HFFc6 (cell line): Measurements from ENCODE around the gene SNRNP48. TPM values are rescaled to one million over a fixed set of nuclear protein-coding genes. Genes with fewer than 3 reads are reported as not detected.

Experiments used
- DNase-seq: peaks from one replicate; pipeline ENCODE4 v3.0.0-alpha.2; 2018
- H3K27ac Mint-ChIP-seq: 2 replicates; pipeline ENCODE4 v1.8.0; 2020; ENCODE audit warnings: mild to moderate bottlenecking, mixed read lengths
- H3K27me3 Mint-ChIP-seq: 2 replicates; pipeline ENCODE4 v1.8.0; 2021; ENCODE audit warnings: mild to moderate bottlenecking, moderate library complexity, mixed read lengths; ENCODE audit not compliant: insufficient read depth
- H3K36me3 Mint-ChIP-seq: 2 replicates; pipeline ENCODE4 v1.8.0; 2021; ENCODE audit warnings: low read depth, mixed read lengths
- H3K4me1 Mint-ChIP-seq: 2 replicates; pipeline ENCODE4 v1.8.0; 2020; ENCODE audit warnings: low read depth, mixed read lengths
- H3K4me3 Mint-ChIP-seq: 2 replicates; pipeline ENCODE4 v1.8.0; 2020; ENCODE audit warnings: mild to moderate bottlenecking, moderate library complexity, mixed read lengths
- H3K9me3 Mint-ChIP-seq: 2 replicates; pipeline ENCODE4 v1.8.0; 2020; ENCODE audit warnings: mild to moderate bottlenecking, mixed read lengths
- total RNA-seq, 6 experiments: library from RNA; stranded (reverse); fragmentation: NEBNext Ultra II Directional; extraction: Animal tissue kit (Norgen Biotek cat#: 25700); gene quantifications; 2 replicates in 1 of 6; 3 replicates in 5 of 6; pipeline ENCODE4 v1.2.3, GENCODE V29; 2021
- TF ChIP-seq, protein P1 (sequence below): fragments of 200-600 bp; sonication (generic); IDR thresholded peaks from 2 replicates; pipeline ENCODE4 v1.5.0; 2021; ENCODE audit warnings: antibody characterized with exemption, mild to moderate bottlenecking

The SNRNP48 gene
- total RNA-seq, 6 experiments from 2014 or later, result 9.7 to 12.9 (median 11.9) TPM

DNA sequence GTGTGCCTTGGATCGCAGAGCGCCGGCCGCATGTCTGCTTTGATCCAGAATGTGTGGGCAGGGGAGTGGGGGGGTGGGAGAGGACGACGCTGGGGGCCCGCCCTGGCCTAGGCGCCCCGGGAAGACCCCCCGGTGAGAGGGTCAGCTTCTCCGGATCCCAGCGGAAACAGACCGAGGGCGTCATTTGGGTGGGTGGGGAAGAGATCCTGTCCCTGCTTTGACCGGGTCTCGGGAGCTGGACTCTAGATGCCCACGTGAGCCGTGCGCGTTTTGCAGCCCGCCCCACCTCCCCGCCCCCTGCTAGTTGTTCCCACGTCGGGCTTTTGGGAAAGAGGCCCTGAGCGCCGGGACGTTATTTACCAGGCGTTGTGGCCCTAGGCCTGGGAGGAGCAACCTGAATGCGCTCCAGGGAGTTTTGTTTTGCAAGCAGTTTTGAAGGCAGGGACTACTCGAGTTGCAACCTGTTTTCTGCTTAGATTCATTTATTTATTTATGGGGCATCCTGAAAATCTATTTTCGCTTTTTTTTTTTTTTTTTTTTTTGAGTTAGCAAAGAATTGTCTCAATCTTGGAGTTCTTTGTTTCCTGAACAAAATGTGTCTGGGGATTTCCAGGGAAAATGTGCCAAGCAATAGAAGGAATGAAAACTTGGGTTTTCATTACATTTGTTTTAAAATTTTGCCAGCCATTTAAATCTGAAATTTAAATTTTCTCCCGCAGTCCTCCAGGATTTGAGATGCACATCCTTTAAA, 46.9 kb upstream of the SNRNP48 start:
- DNase-seq, result peak; percentile 50
- peak overlapping the region; percentile 96 for H3K4me3 Mint-ChIP-seq
- H3K9me3 Mint-ChIP-seq, result no peaks in the 10 kb centered on the region
- TF ChIP-seq, protein P1, sequence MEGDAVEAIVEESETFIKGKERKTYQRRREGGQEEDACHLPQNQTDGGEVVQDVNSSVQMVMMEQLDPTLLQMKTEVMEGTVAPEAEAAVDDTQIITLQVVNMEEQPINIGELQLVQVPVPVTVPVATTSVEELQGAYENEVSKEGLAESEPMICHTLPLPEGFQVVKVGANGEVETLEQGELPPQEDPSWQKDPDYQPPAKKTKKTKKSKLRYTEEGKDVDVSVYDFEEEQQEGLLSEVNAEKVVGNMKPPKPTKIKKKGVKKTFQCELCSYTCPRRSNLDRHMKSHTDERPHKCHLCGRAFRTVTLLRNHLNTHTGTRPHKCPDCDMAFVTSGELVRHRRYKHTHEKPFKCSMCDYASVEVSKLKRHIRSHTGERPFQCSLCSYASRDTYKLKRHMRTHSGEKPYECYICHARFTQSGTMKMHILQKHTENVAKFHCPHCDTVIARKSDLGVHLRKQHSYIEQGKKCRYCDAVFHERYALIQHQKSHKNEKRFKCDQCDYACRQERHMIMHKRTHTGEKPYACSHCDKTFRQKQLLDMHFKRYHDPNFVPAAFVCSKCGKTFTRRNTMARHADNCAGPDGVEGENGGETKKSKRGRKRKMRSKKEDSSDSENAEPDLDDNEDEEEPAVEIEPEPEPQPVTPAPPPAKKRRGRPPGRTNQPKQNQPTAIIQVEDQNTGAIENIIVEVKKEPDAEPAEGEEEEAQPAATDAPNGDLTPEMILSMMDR, result no peak
- H3K4me1 Mint-ChIP-seq, result peaks cover 66% of the 10 kb centered on the region
- H3K27ac Mint-ChIP-seq, result peak overlapping the region; percentile 89
- H3K36me3 Mint-ChIP-seq, result no peaks in the 10 kb centered on the region
- H3K27me3 Mint-ChIP-seq, result peaks cover 2% of the 10 kb centered on the region; the same call in 1 of the 2 replicates

DNA sequence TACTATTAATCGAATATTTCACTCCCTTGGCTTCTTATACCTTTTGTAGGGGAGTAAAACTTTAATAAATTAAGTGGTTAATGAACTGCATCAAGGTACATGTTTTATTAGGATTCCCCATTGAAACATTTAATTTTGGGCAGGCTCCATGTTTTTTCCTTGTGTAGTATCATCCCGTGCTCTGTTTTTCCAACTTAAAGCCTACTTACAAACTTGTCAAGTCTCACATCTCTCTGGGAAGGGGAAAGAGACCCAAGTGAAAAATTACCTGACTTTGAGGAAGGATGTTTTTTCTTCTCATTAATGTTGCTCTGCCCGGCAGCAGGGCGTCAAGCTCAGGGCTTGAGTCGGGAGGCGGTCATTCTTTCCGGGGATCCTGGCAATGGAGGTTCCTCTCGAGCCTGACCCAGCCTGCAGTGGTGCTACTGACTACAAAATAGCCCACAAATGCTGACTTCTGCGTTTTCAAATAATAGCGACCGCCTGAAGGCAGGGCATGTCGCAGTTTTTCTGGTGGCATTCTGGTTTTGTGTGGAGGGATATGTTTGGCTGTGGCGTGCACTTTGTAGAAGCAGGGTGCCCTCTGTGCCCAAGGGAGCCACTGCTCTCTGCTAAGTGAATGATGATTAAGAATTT, 46.1 kb upstream of the SNRNP48 start:
- Mint-ChIP-seq H3K27ac (peak overlapping the region; percentile 89), H3K36me3 (no peaks in the 10 kb centered on the region), H3K4me3 (peak overlapping the region; percentile 96), H3K9me3 (no peaks in the 10 kb centered on the region), H3K27me3 (peaks cover 2% of the 10 kb centered on the region; the same call in 1 of the 2 replicates), H3K4me1 (peaks cover 65% of the 10 kb centered on the region)
- TF ChIP-seq, protein P1, result 0 out of 2 replicates have a peak, but pooled peaks have one; percentile 14
- DNase-seq, result no peak

DNA sequence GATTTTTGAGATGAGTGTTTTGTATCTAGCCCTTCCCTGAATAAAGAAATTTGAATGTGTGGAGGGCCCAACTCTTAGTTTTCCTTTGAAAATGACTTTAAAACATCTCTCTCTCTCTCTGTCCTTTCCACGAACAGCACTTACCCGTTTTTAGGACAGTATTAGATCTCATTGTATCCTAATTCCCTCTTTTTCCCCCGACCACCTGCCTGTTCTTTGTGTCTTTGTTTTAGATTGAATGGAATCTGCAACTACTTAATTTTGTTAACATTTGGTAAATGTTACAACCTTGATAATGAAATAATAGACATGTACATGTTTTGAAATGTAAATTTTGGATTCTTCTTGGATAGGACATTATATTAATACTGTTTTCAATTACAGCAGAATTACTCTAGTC, 45.4 kb upstream of the SNRNP48 start:
- Mint-ChIP-seq H3K36me3 (no peaks in the 10 kb centered on the region), H3K4me3 (peak overlapping the region; percentile 96), H3K27ac (peak overlapping the region; percentile 89), H3K4me1 (peaks cover 67% of the 10 kb centered on the region), H3K27me3 (peaks cover 2% of the 10 kb centered on the region; the same call in 1 of the 2 replicates), H3K9me3 (no peaks in the 10 kb centered on the region)
- no peak for DNase-seq
- TF ChIP-seq, protein P1, result no peak

DNA sequence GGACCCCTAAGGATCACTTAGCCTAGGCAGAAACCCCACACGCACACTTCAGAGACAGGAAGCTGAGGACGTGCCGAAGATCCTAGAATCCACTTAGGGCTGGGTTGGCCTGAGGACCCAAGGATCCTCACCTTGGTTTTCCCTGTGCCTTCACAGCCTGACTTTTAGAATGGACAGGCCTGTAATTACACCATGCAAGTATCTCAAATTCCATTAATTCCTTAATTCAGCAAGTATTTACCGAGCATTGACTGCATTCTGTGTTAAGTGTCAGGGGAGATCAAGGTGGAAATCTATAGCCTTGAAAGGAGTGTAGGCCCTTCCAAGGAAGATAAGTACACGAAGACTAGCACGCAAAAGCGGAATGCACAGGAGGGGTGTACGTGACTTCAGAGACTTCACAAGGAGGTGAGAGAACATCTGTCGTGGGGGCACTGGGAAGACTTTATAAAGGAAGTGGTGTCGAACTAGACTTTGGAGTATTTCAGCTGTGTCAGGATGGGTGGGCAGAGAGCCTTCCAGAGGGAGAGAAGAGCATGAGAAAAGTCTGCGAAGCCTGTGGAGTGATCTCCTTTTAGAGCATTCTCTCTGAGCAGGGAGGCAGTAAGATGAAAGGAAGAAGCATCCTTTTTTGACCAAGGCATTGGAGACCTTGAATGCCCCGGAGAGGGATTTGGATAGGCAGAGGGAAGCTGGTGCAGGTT, 44.5 kb upstream of the SNRNP48 start:
- peak overlapping the region; percentile 66 for H3K27ac Mint-ChIP-seq

DNA sequence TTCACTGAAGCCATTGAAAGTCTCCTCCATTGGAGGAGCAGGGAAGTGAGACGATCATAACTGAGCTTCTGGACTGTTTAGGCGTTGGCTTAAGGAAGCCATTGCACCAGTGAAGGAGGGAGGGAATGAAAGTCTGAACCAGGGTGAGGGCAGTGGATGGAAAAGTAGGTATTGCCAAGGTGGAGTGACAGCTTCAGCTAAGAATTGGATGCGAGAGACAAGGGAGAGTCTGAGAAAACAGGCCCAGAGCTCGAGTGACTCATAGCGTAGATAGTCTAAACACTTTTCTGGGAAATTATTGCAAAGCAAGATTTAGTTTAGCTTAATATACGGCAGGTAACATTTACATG, 44.0 kb upstream of the SNRNP48 start:
- no peaks in the 10 kb centered on the region for H3K9me3 Mint-ChIP-seq
- TF ChIP-seq, protein P1, result no peak
- no peaks in the 10 kb centered on the region for H3K36me3 Mint-ChIP-seq
- DNase-seq, result no peak
- H3K27ac Mint-ChIP-seq, result peak overlapping the region; percentile 66
- no peaks in the 10 kb centered on the region; the same call in 1 of the 2 replicates for H3K27me3 Mint-ChIP-seq
- H3K4me3 Mint-ChIP-seq, result peak overlapping the region; percentile 5; the same call in 1 of the 2 replicates
- peaks cover 56% of the 10 kb centered on the region for H3K4me1 Mint-ChIP-seq

More for the DNA sequence above, 44.5 kb upstream of the SNRNP48 start:
- TF ChIP-seq, protein P1, result no peak
- peaks cover 2% of the 10 kb centered on the region; the same call in 1 of the 2 replicates for H3K27me3 Mint-ChIP-seq
- H3K4me3 Mint-ChIP-seq, result peak overlapping the region; percentile 5; the same call in 1 of the 2 replicates
- no peaks in the 10 kb centered on the region for H3K36me3 Mint-ChIP-seq
- no peaks in the 10 kb centered on the region for H3K9me3 Mint-ChIP-seq
- no peak for DNase-seq
- peaks cover 61% of the 10 kb centered on the region for H3K4me1 Mint-ChIP-seq
